ENCODE measurements around the gene SUMO2. TPM values are rescaled to one million over a fixed set of nuclear protein-coding genes. Genes with fewer than 3 reads are reported as not detected.

Gene SUMO2
- total RNA-seq, 1 donor from 2014 or later, result 351 TPM

GRCh38 chr17:75116737-75117136 lies 66.0 kb downstream of the SUMO2 start:
- peaks cover 39% of the 10 kb centered on the region for H3K4me1 ChIP-seq
- intact Hi-C loops (cut with DNase I), result loop anchor here (10.0 kb wide), 1 partner anchor 58 kb away; no protein-coding TSS in a partner anchor
- ATAC-seq (no peak), DNase-seq (no peak)
- no peak for TF ChIP-seq CTCF (IDR thresholded peaks at IDR 0.05)
- no peak overlapping the region for H3K27ac ChIP-seq
- no peaks in the 10 kb centered on the region for H3K27me3 ChIP-seq (ENCODE audit: low read depth)
- H3K4me3 ChIP-seq, result no peak overlapping the region
- peaks cover 28% of the 10 kb centered on the region for H3K36me3 ChIP-seq
- no peaks in the 10 kb centered on the region for H3K9me3 ChIP-seq

Other genes starting within 250 kb of the SUMO2 start
- not detected for gene OTOP3, start 247.1 kb downstream of the SUMO2 start, total RNA-seq
- gene HID1, start 210.2 kb downstream of the SUMO2 start, total RNA-seq, result 28.6 TPM
- 12.6 TPM for gene CDR2L, start 195.3 kb downstream of the SUMO2 start, total RNA-seq
- 22.4 TPM for gene MRPL58, start 170.3 kb downstream of the SUMO2 start, total RNA-seq
- 171 TPM for gene ATP5PD, start 136.0 kb downstream of the SUMO2 start, total RNA-seq
- 22.9 TPM for gene KCTD2, start 135.7 kb downstream of the SUMO2 start, total RNA-seq
- gene SLC16A5, start 95.0 kb downstream of the SUMO2 start, total RNA-seq, result 32.3 TPM
- 16.7 TPM for gene ARMC7, start 73.0 kb downstream of the SUMO2 start, total RNA-seq
- 34.9 TPM for gene NT5C, start 51.2 kb downstream of the SUMO2 start, total RNA-seq
- 61.1 TPM for gene JPT1, start 28.4 kb downstream of the SUMO2 start, total RNA-seq
- 66.8 TPM for gene NUP85, start 22.7 kb upstream of the SUMO2 start, total RNA-seq
- 68.6 TPM for gene GGA3, start 78.6 kb upstream of the SUMO2 start, total RNA-seq
- gene MRPS7, start 78.9 kb upstream of the SUMO2 start, total RNA-seq, result 38.3 TPM
- 32.1 TPM for gene MIF4GD, start 88.3 kb upstream of the SUMO2 start, total RNA-seq
- 41.5 TPM for gene SLC25A19, start 106.5 kb upstream of the SUMO2 start, total RNA-seq
- 181 TPM for gene GRB2, start 222.7 kb upstream of the SUMO2 start, total RNA-seq